ENCODE measurements around the gene RIMBP2.
A peak's percentile ranks its signal among the peaks of the same experiment; 100 is the strongest.

Gene RIMBP2

GRCh38 chr12:130469552-130469951, 246.5 kb downstream of the RIMBP2 start:
- no peak for DNase-seq

- DNase-seq: no peak
Observed at GRCh38 chr12:130468700-130469245, 247.3 kb downstream of the RIMBP2 start.

GRCh38 chr12:130468186-130468585, 247.9 kb downstream of the RIMBP2 start:
- DNase-seq: no peak

- no peak for DNase-seq
Observed at GRCh38 chr12:130465626-130466025, 250.5 kb downstream of the RIMBP2 start.

- DNase-seq: no peak
Observed at GRCh38 chr12:130465046-130465445, 251.1 kb downstream of the RIMBP2 start.

GRCh38 chr12:130463818-130464670, 252.1 kb downstream of the RIMBP2 start:
- DNase-seq: no peak

- no peak for DNase-seq
Observed at GRCh38 chr12:130463275-130463658, 252.8 kb downstream of the RIMBP2 start.

- DNase-seq: no peak
Observed at GRCh38 chr12:130462558-130463274, 253.4 kb downstream of the RIMBP2 start.

GRCh38 chr12:130461839-130462557, 254.1 kb downstream of the RIMBP2 start:
- no peak for DNase-seq

GRCh38 chr12:130461447-130461815, 254.7 kb downstream of the RIMBP2 start:
- DNase-seq: no peak

GRCh38 chr12:130460611-130461446, 255.3 kb downstream of the RIMBP2 start:
- DNase-seq: no peak

GRCh38 chr12:130459916-130460315, 256.2 kb downstream of the RIMBP2 start:
- DNase-seq: no peak

GRCh38 chr12:130458341-130458740, 257.8 kb downstream of the RIMBP2 start:
- DNase-seq: no peak

- no peak for DNase-seq
Observed at GRCh38 chr12:130457215-130457614, 258.9 kb downstream of the RIMBP2 start.

- DNase-seq: peak in 26 of 51 donors; percentile 4 to 55 (median 20)
Observed at GRCh38 chr12:130456375-130457199, 259.5 kb downstream of the RIMBP2 start.

- DNase-seq: no peak
Observed at GRCh38 chr12:130455161-130455560, 260.9 kb downstream of the RIMBP2 start.

- no peak for DNase-seq
Observed at GRCh38 chr12:130454296-130454695, 261.8 kb downstream of the RIMBP2 start.

GRCh38 chr12:130452546-130452945, 263.6 kb downstream of the RIMBP2 start:
- no peak for DNase-seq

GRCh38 chr12:130451001-130451930, 264.8 kb downstream of the RIMBP2 start:
- no peak for DNase-seq
